ENCODE data around the gene RD3L. TPM values are rescaled to one million over a fixed set of nuclear protein-coding genes. Genes with fewer than 3 reads are reported as not detected.

The RD3L gene
- total RNA-seq, 6 experiments from 2014 or later: 0.22 to 1.2 (median 0.25) TPM; not detected in 3

DNA sequence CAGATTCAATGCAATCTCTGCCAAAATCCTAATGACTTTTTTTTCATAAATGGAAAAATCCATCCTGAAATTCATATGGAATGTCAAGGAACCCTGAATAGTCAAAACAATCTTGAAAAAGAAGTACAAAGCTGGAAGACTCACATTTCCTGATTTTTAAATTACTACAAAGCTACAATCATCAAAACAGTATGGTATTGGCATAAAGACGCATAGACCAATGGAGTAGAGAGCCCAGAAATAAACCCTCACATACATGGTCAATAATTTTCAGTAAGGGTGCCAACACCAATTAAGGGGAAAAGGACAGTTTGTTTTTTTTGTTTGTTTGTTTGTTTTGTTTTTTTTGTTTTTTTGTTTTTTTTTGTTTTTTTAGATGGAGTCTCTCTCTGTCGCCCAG, 4.6 kb upstream of the RD3L start:
- H3K4me1 ChIP-seq: no peaks in the 10 kb centered on the region
- 90% methylated on average over 2 of the region's 2 CpGs for WGBS (ENCODE audit: insufficient coverage, low coverage, low lambda C conversion rate, missing lambda C conversion rate)
- ATAC-seq (no peak), DNase-seq (no peak)
- no peak overlapping the region for H3K4me3 ChIP-seq
- H3K9me3 ChIP-seq: no peaks in the 10 kb centered on the region
- intact Hi-C loops (cut with DNase I): loop anchor here in 1 of 2 donors (10.0 kb wide), 1 partner anchor 1098 kb away; no protein-coding TSS in a partner anchor
- no peaks in the 10 kb centered on the region for H3K36me3 ChIP-seq
- no peak overlapping the region for H3K27ac ChIP-seq
- peaks cover 0 to 3% of the 10 kb centered on the region in 2 donors for H3K27me3 ChIP-seq
- TF ChIP-seq, protein P1, sequence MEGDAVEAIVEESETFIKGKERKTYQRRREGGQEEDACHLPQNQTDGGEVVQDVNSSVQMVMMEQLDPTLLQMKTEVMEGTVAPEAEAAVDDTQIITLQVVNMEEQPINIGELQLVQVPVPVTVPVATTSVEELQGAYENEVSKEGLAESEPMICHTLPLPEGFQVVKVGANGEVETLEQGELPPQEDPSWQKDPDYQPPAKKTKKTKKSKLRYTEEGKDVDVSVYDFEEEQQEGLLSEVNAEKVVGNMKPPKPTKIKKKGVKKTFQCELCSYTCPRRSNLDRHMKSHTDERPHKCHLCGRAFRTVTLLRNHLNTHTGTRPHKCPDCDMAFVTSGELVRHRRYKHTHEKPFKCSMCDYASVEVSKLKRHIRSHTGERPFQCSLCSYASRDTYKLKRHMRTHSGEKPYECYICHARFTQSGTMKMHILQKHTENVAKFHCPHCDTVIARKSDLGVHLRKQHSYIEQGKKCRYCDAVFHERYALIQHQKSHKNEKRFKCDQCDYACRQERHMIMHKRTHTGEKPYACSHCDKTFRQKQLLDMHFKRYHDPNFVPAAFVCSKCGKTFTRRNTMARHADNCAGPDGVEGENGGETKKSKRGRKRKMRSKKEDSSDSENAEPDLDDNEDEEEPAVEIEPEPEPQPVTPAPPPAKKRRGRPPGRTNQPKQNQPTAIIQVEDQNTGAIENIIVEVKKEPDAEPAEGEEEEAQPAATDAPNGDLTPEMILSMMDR (IDR thresholded peaks at IDR 0.05): no peak
- TF ChIP-seq POLR2A (IDR thresholded peaks at IDR 0.05): no peak

DNA sequence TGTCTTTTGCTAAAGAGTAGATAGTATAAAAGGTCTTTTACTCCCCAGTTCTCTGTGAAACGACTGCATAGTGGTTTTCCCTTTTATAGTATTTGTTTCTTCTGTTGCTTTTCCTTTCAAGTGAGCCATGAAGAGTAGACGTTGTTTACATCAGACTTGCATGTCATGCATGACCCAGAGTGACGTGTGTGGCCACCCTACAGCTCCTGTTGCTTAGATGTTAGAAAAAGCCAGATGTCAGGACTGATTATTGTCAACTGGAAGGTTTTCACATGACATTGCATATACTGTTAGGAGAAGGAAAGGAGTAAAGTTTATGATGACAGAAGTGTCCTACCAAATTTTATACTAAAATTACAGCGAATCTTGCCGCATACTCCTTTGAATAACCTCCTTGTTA, 1.3 kb upstream of the RD3L start:
- peaks cover 3 to 6% of the 10 kb centered on the region in 2 donors for H3K27me3 ChIP-seq
- no peak for DNase-seq
- WGBS (ENCODE audit: insufficient coverage, low coverage, low lambda C conversion rate, missing lambda C conversion rate): 51% methylated on average over 5 of the region's 5 CpGs
- TF ChIP-seq POLR2A (IDR thresholded peaks at IDR 0.05): no peak
- TF ChIP-seq, protein P1 (IDR thresholded peaks at IDR 0.05): no peak
- H3K4me1 ChIP-seq: no peaks in the 10 kb centered on the region
- H3K36me3 ChIP-seq: no peaks in the 10 kb centered on the region
- H3K27ac ChIP-seq: no peak overlapping the region
- intact Hi-C loops (cut with DNase I): loop anchor here in 1 of 2 donors (10.0 kb wide), 1 partner anchor 1101 kb away; no protein-coding TSS in a partner anchor
- no peak for ATAC-seq
- H3K9me3 ChIP-seq: no peaks in the 10 kb centered on the region
- H3K4me3 ChIP-seq: no peak overlapping the region

- Histone ChIP-seq H3K36me3 (no peaks in the 10 kb centered on the region), H3K4me3 (no peak overlapping the region), H3K27me3 (peaks cover 0 to 6% of the 10 kb centered on the region in 2 donors), H3K27ac (no peak overlapping the region), H3K4me1 (no peaks in the 10 kb centered on the region), H3K9me3 (no peaks in the 10 kb centered on the region)
- intact Hi-C loops (cut with DNase I): loop anchor here in 1 of 2 donors (10.0 kb wide), 1 partner anchor 1103 kb away; no protein-coding TSS in a partner anchor
- ATAC-seq (no peak), DNase-seq (no peak)
- 54% methylated on average over 7 of the region's 7 CpGs for WGBS (ENCODE audit: insufficient coverage, low coverage, low lambda C conversion rate, missing lambda C conversion rate)
- TF ChIP-seq POLR2A (IDR thresholded peaks at IDR 0.05): no peak
- TF ChIP-seq, protein P1 (IDR thresholded peaks at IDR 0.05): no peak
These were observed 867 bp downstream of the RD3L start for GRCh38 chr14:103941462-103941861.

DNA sequence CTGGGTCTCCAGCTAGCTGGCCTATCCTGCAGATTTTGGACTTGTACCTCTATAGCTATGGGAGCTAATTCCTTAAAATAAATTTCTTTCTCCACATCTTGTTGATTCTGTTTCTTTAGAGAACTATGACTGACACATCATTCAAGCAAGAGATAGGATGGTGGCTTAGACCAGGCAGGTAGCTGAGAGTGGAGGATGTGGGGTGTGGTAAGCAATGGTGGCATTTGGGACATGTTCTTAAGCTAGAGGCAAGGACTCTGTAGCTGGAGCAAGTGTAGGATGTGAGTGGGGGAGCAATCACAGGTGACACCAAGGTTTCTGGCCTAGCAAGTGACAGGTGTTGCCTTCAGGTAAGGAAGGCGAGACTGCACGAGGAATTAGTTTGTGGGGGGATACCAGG, 7.2 kb downstream of the RD3L start:
- Histone ChIP-seq H3K9me3 (no peaks in the 10 kb centered on the region), H3K4me1 (no peaks in the 10 kb centered on the region), H3K27me3 (no peaks in the 10 kb centered on the region), H3K27ac (no peak overlapping the region), H3K36me3 (no peaks in the 10 kb centered on the region), H3K4me3 (no peak overlapping the region)
- no peak for DNase-seq
- 88% methylated on average over 2 of the region's 2 CpGs for WGBS (ENCODE audit: insufficient coverage, low coverage, low lambda C conversion rate, missing lambda C conversion rate)
- TF ChIP-seq POLR2A (IDR thresholded peaks at IDR 0.05): no peak
- TF ChIP-seq, protein P1 (IDR thresholded peaks at IDR 0.05): no peak
- intact Hi-C loops (cut with DNase I): no loop called here
- ATAC-seq: no peak
